Activated CD4-positive, alpha-beta T cell treated with anti-CD3 and anti-CD28 coated beads, Interleukin-2, amount 10 ng/mL, durations not matched to agents 7 days and 5 days (primary cell): ENCODE data around the gene RPRD1B. TPM values are rescaled to one million over a fixed set of nuclear protein-coding genes. Genes with fewer than 3 reads are reported as not detected.

ENCODE experiments used
- CTCF ChIA-PET: fragments of 350-600 bp; sonication (Branson Sonifier 250); formaldehyde crosslinking; loops from one replicate; lab custom pipeline; 2021; ENCODE audit warnings: antibody characterized with exemption; lab: Charles Lee
- POLR2A ChIA-PET: fragments of 350-600 bp; sonication (Branson Sonifier 250); formaldehyde crosslinking; loops from one replicate; lab custom pipeline; 2021; ENCODE audit warnings: antibody characterized with exemption; lab: Charles Lee
- DNase-seq: peaks from one replicate; pipeline ENCODE4 v3.0.0-alpha.2; 2020
- H3K27ac Mint-ChIP-seq: one replicate; pipeline ENCODE4 v1.8.0; 2021; ENCODE audit warnings: mild to moderate bottlenecking, moderate library complexity, mixed read lengths
- H3K27me3 Mint-ChIP-seq: one replicate; pipeline ENCODE4 v1.8.0; 2021; ENCODE audit warnings: mixed read lengths
- H3K36me3 Mint-ChIP-seq: one replicate; pipeline ENCODE4 v1.8.0; 2021; ENCODE audit warnings: low read depth, mixed read lengths
- H3K4me1 Mint-ChIP-seq: one replicate; pipeline ENCODE4 v1.8.0; 2021; ENCODE audit warnings: mixed read lengths
- H3K4me3 Mint-ChIP-seq: one replicate; pipeline ENCODE4 v1.8.0; 2021; ENCODE audit warnings: mild to moderate bottlenecking, moderate library complexity, mixed read lengths
- H3K9me3 Mint-ChIP-seq: one replicate; pipeline ENCODE4 v1.8.0; 2021; ENCODE audit warnings: mixed read lengths
- total RNA-seq, 2 experiments: library from RNA; stranded (reverse); gene quantifications; one replicate each; pipeline ENCODE4 v1.2.3, GENCODE V29; 2021

Gene RPRD1B
- total RNA-seq, 2 experiments from 2014 or later: 35.9 to 37.0 TPM

- Mint-ChIP-seq H3K27ac (no peak overlapping the region), H3K4me3 (no peak overlapping the region), H3K36me3 (no peaks in the 10 kb centered on the region), H3K27me3 (no peaks in the 10 kb centered on the region), H3K4me1 (peaks cover 7% of the 10 kb centered on the region), H3K9me3 (no peaks in the 10 kb centered on the region)
- CTCF ChIA-PET: no interaction called here
- DNase-seq: no peak
- POLR2A ChIA-PET: no interaction called here
Observed at GRCh38 chr20:38134427-38135270, 101.1 kb downstream of the RPRD1B start.

GRCh38 chr20:38135271-38135650 is 101.7 kb downstream of the RPRD1B start:
- no peak overlapping the region for H3K4me3 Mint-ChIP-seq
- DNase-seq: no peak
- H3K27me3 Mint-ChIP-seq: no peaks in the 10 kb centered on the region
- H3K9me3 Mint-ChIP-seq: no peaks in the 10 kb centered on the region
- no peak overlapping the region for H3K27ac Mint-ChIP-seq
- ChIA-PET CTCF (no interaction called here), POLR2A (no interaction called here)
- no peaks in the 10 kb centered on the region for H3K36me3 Mint-ChIP-seq
- peaks cover 7% of the 10 kb centered on the region for H3K4me1 Mint-ChIP-seq

GRCh38 chr20:38135651-38136420 is 102.3 kb downstream of the RPRD1B start:
- Mint-ChIP-seq H3K27me3 (no peaks in the 10 kb centered on the region), H3K27ac (no peak overlapping the region), H3K4me1 (peaks cover 7% of the 10 kb centered on the region), H3K9me3 (no peaks in the 10 kb centered on the region), H3K4me3 (no peak overlapping the region), H3K36me3 (no peaks in the 10 kb centered on the region)
- ChIA-PET POLR2A (no interaction called here), CTCF (no interaction called here)
- DNase-seq: no peak

- Mint-ChIP-seq H3K9me3 (no peaks in the 10 kb centered on the region), H3K27ac (no peak overlapping the region)
Observed at GRCh38 chr20:38136421-38137245, 103.1 kb downstream of the RPRD1B start.

GRCh38 chr20:38137441-38138037 is 104.0 kb downstream of the RPRD1B start:
- Mint-ChIP-seq H3K27me3 (no peaks in the 10 kb centered on the region), H3K27ac (no peak overlapping the region), H3K4me3 (no peak overlapping the region), H3K36me3 (no peaks in the 10 kb centered on the region), H3K4me1 (peaks cover 7% of the 10 kb centered on the region), H3K9me3 (no peaks in the 10 kb centered on the region)
- ChIA-PET POLR2A (no interaction called here), CTCF (no interaction called here)
- DNase-seq: no peak

More at GRCh38 chr20:38136421-38137245, 103.1 kb downstream of the RPRD1B start:
- Mint-ChIP-seq H3K4me1 (peaks cover 7% of the 10 kb centered on the region), H3K4me3 (no peak overlapping the region), H3K36me3 (no peaks in the 10 kb centered on the region), H3K27me3 (no peaks in the 10 kb centered on the region)
- DNase-seq: no peak
- ChIA-PET POLR2A (no interaction called here), CTCF (no interaction called here)

- CTCF ChIA-PET: no interaction called here
Observed at GRCh38 chr20:38138086-38138778, 104.7 kb downstream of the RPRD1B start.

GRCh38 chr20:38139156-38139912 is 105.8 kb downstream of the RPRD1B start:
- no peak overlapping the region for H3K4me3 Mint-ChIP-seq
- H3K4me1 Mint-ChIP-seq: peaks cover 6% of the 10 kb centered on the region
- no peak for DNase-seq
- no peak overlapping the region for H3K27ac Mint-ChIP-seq
- H3K9me3 Mint-ChIP-seq: no peaks in the 10 kb centered on the region
- ChIA-PET CTCF (interaction anchor here (0.7 kb wide), 1 partner anchor 13 kb away, joined by 3 read pairs; no protein-coding TSS in a partner anchor), POLR2A (no interaction called here)
- no peaks in the 10 kb centered on the region for H3K27me3 Mint-ChIP-seq
- H3K36me3 Mint-ChIP-seq: no peaks in the 10 kb centered on the region

More at GRCh38 chr20:38138086-38138778, 104.7 kb downstream of the RPRD1B start:
- Mint-ChIP-seq H3K4me1 (peaks cover 7% of the 10 kb centered on the region), H3K27ac (no peak overlapping the region), H3K27me3 (no peaks in the 10 kb centered on the region), H3K9me3 (no peaks in the 10 kb centered on the region), H3K4me3 (no peak overlapping the region), H3K36me3 (no peaks in the 10 kb centered on the region)
- no peak for DNase-seq
- POLR2A ChIA-PET: no interaction called here

GRCh38 chr20:38139977-38140753 is 106.6 kb downstream of the RPRD1B start:
- H3K27ac Mint-ChIP-seq: no peak overlapping the region
- H3K4me3 Mint-ChIP-seq: no peak overlapping the region
- H3K27me3 Mint-ChIP-seq: no peaks in the 10 kb centered on the region
- no peaks in the 10 kb centered on the region for H3K4me1 Mint-ChIP-seq
- CTCF ChIA-PET: interaction anchor here (0.7 kb wide), 1 partner anchor 12 kb away, joined by 3 read pairs; no protein-coding TSS in a partner anchor
- no peaks in the 10 kb centered on the region for H3K36me3 Mint-ChIP-seq
- POLR2A ChIA-PET: no interaction called here
- DNase-seq: no peak
- H3K9me3 Mint-ChIP-seq: no peaks in the 10 kb centered on the region

GRCh38 chr20:38141204-38141888 is 107.8 kb downstream of the RPRD1B start:
- Mint-ChIP-seq H3K36me3 (no peaks in the 10 kb centered on the region), H3K4me3 (no peak overlapping the region), H3K9me3 (no peaks in the 10 kb centered on the region), H3K4me1 (no peaks in the 10 kb centered on the region), H3K27ac (no peak overlapping the region), H3K27me3 (no peaks in the 10 kb centered on the region)
- DNase-seq: no peak
- ChIA-PET CTCF (no interaction called here), POLR2A (no interaction called here)
